NCI-H1417 (cell line): ENCODE results near the gene SRGAP3.

Source experiments
- DNase-seq, 3 experiments: peaks; one replicate each; lab custom pipeline; 2025; lab: John Stamatoyannopoulos, UW

Gene SRGAP3

DNA sequence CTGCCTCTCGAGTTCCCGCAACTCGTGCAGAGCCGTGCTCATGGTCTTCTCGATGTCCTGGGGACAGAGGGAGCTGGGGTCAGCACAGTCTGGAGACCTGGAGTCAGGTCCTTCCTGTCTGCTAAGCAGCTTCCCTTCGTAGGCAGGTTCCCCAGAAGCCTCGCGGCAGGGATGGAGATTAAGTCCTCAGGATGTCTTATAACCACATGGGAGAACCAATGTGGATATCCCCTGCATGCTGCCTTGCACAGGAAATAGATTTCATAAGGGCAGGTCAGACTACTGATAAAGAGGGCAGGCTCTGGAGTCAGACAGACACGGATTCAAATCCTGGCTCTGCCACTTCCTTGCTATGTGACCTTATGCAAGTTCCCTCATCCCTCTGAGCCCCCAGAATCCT, 263.6 kb downstream of the SRGAP3 start:
- no peak for DNase-seq

DNA sequence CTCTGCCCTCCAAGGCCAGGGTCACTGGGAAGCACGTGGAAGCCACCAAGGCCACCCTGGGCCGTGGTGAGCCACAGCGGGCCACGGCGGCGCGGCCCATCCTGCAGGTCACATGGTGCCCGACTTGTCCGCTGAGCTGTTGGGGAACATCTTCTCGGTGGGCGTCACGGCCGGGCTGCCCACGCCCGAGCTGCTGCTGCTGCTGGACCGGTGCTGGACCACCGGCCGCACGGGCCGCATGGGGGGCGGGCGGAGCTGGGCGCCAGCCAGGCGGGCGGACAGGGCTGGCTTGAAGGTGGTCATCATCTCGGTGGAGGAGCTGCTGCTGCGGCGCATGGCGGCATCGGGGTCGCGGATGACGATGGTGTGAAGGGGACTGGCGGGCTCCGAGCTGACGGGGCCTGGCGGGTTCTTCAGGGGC, 264.0 kb downstream of the SRGAP3 start:
- DNase-seq: no peak

DNA sequence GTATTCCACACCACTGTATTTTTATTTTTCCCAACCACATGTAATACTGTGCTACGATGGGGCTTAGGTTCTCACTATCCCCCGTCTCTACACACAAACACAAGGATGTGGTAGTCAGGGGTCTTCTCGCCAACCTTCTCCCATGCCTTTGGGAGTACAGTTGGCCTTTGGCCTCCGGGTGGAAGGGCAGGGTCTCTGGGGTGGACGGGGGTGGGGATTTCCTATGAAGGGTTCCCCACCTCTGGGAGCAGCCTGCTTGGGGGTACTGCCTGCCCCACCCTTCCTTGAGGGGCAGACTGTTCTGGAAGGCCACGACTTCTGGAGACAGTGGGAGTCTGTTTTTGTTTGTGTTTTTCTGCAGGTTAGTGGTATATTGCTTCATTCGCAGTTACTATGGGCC, 264.9 kb downstream of the SRGAP3 start:
- DNase-seq: no peak

DNA sequence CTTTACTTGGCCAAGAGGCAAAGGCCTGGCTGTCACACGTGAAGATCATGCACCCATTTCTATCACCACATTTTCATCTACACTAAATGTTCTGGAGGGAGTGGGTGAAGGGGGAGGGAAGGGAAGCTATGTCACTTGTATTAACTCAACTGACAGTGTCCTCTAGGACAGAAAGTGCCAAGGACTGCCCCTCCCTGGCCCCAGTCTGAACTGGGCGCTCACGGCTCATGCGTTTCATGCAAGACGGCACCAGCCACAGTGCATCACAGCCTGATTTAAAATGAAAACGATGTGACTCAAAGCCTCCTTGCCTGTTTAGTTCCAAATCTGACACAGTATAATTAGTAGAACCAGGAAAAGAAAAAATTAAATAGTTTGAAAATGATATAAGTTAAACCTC, 265.4 kb downstream of the SRGAP3 start:
- DNase-seq: no peak

DNA sequence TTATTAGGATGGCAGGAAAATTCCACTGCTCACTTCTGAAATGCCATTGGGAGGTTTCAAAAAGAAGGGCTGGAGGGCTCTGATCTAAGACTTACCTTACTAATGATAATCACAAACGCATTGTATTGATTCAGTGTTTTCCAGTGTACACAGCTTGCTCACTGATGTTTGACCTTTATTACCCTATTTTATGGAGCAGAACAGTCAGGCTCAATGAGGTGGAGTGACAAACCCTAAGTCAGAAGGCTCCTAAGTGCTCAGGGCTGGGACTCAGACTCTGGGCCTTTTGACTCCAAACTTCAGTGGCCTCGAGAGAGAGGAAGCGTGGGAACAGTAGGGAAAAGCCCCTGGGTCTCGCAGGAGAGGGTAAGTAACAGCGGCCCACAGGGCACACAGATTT, 265.9 kb downstream of the SRGAP3 start:
- DNase-seq: no peak

DNA sequence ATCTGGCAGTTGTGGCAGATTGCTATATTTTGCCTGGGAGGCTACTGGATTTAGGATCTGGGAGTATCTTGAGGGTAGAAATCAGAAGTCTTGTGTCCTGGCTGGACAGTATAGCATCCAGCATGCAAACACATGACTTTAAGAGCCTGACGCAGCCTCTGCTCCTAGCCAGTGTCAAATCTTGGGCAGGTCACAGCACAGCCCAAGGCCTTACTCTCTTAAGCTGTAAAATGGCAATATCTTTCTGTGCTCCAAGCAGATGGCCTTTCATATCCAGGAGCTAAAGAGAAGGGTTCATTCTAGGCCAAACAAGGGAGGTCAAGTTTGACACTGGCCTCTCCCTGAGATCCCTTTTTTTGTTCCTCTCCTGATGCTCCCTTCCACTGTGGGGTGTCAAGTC, 266.4 kb downstream of the SRGAP3 start:
- DNase-seq: no peak

DNA sequence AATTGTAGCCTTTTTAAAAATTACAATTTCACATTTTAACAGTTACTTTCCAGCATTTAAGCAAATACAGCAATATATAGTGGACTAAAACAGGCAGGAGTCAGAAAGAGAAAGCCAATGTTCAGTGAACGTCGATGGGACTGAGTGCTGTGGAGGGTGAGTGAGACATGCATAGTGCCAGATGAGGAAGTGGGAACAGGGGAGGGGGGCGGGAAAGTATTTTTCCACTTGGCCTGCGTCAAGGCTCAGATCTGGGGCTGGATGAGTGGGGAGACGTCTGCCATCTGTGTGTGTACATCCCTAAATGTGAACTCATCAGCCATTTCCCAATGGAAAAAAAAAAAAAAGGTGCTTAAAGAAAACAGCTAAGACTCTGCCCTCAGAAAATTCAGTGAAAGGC, 266.9 kb downstream of the SRGAP3 start:
- DNase-seq: no peak

DNA sequence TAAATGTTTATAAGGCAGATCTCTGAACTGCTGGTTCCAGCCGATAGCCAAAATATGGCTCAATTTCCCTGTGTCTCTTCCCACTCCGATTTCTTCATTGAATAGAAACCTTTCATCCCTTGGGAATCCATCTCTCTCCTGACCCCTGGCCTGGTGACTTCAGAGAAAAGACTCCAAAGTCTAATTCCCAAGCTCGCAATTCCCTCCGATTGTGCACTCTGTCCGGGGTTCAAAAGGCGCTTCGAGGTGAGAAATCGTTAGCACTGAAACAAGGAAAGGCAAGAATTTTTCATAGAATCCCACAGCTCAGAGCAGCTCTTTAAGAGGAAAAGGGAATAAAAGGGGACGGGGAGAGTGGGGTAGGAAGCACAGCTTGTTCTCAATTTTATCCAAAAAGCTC, 267.7 kb downstream of the SRGAP3 start:
- DNase-seq: no peak

DNA sequence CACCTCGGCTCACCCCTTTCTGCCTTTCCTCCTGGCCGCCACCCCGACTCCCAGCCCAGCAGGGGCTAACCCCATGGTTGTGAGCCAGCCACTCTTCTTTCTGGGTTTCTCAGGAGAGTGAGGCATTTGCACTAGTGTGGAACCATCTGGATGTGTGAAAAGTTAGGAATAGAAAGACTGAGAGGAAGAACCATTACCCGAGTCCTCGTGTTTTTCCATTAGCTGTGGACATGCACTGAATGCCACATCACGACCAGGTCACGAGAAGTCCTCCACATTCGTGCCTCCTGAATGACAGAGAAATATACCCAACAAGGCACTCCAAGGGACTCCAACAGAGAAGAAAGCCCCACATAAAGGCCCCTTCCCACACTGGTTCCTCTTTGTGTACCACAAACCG, 268.1 kb downstream of the SRGAP3 start:
- DNase-seq: no peak

DNA sequence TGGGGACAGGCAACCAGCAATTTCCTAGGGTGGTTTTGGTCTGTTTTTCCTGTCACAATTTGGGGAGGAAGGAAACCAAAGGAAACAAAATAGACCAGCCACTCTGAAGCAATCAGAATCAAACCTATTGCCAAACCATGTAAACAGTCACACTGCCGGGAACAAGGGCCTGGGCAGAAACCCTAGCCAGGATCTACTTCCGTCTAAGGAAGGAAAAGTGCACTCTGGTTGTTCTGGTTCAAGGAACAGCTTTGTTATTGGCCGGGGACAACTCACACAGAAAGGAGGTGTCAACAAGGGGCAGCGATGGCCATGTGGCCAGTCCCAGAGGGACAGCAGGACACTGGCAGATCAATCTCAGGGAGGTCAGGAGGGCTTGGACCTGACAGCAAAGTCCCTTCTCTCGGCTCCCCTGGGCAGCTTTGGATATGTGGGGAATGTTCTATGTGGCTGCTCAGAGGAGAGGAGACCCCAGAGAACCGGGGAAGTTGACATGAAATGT, 268.6 kb downstream of the SRGAP3 start:
- no peak for DNase-seq

DNA sequence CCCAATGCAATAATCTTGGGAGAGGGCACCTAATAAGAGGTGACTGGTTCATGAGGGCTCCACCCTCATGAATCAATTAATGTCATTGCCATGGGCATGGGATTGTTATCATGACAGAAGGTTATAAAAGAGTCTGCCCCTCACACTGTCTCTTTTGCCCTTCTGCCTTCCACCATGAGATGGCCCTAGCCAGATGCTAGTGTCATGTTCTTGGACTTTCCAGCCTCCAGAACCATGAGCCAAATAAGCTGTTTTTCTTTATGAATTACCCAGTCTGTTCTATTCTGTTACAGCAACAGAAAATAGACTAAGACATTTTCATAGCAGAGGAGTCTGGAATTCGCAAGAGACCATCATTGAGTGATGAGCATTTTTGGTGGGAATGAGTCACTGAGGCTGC, 270.2 kb downstream of the SRGAP3 start:
- no peak for DNase-seq

DNA sequence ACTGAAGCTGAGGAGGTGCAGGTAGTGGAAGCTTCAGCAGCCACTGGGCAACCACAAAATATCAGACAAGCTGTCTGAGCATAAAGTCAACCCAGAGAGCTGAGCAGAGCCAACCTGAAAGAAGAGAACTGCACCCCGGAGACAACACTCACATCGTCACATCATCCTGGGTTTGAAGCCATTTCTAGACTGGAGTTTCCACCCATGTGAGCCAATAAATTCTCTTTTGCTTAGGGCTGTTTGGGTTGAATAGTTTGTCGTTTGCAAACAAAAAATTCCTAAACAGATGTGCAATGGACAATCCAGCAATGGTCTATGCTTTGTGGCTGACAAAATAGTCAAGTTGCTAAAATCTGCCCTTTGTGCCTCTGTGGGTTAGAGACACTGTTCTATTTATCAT, 270.9 kb downstream of the SRGAP3 start:
- no peak for DNase-seq

DNA sequence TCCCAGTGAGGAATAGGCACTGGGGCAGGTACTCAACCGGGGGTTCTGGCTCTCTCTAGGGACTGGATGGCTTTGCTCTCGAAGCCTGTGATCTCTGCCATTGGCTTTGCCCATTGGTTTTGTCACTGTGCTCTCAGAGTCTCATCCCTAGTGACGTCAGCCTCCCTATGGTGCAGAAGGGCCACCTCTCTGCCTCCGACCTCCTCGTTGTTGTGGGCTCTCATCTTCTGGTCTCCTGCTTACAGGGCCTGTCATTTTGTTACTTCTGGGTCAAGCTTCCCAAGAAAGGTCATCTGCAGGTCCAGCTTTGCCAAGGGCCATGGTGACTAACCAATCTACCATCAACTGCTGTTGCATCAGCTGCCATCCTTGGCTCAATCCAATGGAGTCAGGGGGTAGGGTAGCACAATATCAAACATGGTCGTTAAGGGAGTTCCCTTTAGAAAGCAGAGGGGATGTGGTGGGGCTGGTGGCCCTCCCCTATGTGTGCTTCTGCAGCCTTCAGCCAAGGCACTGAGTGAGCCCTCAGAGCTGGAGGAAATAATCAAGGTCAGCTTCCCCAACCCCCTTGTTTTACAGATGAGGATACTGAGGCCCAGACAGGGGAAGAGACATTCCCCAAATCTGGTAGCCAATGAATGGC, 272.8 kb downstream of the SRGAP3 start:
- DNase-seq: no peak

DNA sequence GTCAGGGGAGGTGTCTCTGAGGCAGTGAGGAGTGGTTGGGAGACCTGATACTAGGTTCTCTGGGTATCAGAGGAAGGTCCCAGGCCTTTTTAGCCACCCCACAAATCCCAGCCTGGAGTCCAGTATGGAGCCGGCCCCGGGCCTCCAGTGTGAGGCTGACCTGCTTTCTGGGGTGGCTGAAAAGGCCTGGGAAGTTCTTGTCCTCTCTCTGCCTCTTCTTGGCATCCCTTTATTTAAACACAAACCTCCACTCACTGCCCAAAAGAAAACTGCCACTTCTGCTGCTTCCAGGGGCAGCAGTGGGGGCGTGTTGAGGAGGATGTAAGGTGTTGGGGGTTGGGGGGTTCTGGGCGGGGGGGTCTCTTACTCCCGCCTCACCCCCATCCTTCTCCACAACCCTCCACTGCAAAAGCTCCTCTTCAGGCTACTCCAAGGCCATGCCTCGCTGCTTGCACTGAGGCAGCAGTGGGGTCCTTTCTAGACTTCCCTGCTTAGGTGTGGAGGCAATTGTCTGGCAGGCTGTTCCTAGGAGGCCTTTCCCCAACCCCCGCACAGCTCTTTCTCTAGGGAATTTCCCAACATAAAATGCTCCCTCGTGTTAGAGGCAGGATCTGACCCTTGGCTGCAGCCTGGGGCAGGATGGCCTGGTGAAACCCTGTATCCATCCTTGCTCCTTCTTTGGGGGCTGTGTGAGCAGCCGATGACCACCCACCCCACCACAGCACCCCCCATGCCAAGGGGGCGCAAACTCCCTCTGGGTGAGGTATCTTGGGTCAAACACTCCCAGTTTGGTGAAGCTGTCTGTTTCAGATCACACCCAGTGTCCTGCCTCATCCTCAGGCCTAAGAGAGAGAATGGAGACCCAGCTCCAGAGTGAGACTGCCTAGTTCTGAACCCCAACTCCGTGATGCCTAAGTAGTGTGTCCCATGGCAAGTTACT, 274.1 kb downstream of the SRGAP3 start:
- no peak for DNase-seq

DNA sequence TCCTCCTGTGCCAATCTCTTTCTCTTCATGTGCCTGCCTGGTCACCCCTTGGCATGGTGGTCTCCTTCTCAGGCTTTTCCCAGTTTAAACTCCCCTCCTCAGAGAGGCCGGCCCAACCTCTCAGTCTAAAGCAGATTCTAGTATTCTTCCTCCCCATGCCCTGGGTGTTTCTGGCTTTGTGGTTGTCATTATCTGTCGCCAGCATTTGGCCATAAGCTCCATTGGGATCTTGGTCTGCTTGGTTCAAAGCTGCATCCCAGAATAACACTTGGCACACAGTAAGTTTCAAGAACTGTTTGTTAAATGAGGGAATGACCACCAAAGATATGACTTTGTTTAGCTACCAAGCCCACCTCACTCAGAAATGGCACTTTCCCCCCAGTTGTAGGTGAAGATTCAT, 275.0 kb downstream of the SRGAP3 start:
- no peak for DNase-seq

DNA sequence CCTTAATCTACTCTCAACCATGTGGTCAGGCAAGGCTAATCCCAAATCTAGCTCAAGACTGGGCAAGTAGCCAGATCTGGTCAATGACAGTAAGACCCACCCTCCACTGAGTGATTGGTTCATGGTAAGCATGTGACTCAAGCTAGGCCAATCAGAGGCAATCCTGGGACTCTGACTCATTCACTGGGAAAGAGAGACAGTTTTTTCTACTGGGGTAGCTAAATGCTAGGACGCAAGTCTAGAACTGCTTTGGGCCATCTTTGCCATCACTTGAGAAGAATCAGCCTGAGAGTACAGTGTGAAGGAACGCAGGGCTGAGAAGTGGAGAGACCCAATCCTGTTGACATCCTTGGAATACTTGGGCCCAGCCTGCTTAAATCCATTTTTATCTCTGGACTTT, 276.8 kb downstream of the SRGAP3 start:
- DNase-seq: peak in 1 of 3 experiments; percentile 3

DNA sequence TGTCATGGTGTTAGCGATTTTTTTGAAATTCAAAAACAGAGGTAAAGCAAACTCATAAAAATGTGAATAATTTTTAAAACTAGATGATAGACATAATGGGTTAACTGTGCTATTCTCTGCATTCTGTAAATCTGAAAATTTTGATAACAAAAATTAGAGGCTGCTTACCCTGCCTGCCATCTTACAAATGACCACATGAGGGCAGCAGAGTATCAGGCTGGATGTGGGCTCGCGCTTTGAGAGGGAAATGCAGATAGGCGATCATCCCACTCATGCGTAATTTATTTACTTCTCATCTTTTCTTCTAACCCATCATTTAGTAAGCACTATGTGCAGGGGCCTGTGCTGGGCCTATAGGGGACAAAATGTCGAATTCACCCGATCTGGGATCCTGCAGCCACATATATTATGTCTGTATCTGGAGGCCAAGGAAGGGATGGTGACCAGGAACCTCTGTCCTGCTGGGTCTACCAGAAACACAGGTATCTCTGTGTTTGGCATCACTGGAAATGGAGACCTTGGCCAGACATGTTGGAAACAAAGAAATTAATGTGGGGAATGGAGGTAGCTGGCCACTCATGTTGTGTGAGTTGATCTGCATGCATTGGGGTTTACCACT, 278.4 kb downstream of the SRGAP3 start:
- peak; percentile 48 to 79 (median 54) for DNase-seq

DNA sequence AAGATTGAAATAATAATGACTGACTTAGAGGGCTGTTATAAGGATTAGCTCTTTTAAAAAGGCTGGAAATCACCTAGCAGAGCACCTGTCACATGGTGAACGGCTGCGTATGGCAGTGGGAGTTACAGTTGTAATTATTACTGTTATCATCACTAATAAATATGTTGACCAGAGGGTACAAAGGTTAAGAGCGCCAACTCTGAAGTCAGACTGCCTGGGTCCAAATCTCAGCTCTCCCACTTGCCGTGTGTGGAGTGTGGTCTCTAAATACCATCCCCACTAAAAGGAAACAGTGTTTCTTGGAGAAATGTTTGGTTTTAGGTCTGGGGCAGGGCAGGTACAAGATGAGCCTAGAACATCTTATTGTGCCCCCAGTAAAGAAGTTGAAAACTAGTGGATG, 280.2 kb downstream of the SRGAP3 start:
- no peak for DNase-seq

DNA sequence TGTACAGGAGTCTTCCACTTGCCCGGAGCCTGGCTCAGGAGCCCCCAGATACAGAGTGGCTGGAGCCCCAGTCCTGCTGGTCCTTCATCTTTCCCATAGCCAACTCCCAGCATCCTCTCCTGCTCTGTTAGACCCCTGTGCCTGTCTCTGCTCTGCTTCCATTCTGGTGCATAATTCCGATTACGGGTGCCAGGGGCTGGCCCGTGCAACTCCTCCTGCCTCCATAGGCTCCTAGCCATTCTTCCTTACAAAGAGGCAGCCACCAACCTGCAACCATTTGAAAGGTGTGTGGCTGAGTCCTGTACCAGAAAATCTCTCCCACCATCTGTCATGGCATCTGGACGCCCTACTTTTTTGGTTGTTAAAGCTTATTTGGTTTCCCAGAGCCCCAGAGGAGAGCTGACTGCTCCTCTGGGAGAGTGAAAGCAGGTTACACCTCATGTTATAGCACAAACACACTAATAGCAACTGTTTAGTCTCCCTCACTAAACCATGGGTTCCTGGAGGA, 281.0 kb downstream of the SRGAP3 start:
- no peak for DNase-seq

DNA sequence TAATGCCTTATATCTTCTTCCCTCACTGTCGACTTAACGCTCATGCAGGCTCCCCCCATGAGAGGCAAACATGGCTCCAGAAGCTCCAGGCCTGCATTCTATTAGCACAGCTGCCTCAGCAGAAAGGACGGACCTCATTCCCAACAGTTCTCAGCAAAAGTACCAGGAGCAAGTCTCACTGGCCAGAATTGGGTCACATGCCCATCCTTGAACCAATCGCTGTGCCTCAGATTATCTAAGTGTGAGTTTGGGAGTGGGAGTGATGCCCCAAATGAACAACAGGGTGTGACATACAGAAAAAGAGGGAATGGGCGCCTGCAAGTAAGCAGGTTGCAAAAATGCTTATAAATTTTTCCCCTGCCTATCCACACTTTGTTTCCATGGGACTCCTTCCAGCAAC, 281.9 kb downstream of the SRGAP3 start:
- DNase-seq: no peak

DNA sequence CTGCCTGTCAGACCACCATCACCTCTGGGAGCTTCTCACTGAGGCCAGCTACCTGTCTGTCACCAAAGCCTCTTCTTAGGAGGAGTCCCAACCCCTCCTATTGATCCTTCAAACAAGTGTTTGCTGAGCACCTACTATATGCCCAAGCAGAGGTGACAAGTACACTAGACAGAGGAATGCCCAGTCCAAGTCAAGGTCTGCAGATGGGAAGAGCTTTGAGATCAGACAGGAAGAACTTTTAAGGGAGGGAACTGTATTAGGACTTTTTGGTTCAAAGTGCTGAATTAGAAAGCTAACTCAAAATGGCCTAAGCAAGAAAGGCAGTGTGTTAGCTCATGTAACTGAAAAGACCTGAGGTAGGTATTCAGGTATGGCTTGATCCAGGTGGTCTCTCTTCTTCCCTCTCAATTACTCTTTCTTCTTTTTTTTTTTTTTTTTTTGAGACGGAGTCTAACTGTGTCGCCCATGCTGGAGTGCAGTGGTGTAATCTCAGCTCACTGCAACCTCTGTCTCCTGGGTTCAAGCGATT, 282.6 kb downstream of the SRGAP3 start:
- no peak for DNase-seq

DNA sequence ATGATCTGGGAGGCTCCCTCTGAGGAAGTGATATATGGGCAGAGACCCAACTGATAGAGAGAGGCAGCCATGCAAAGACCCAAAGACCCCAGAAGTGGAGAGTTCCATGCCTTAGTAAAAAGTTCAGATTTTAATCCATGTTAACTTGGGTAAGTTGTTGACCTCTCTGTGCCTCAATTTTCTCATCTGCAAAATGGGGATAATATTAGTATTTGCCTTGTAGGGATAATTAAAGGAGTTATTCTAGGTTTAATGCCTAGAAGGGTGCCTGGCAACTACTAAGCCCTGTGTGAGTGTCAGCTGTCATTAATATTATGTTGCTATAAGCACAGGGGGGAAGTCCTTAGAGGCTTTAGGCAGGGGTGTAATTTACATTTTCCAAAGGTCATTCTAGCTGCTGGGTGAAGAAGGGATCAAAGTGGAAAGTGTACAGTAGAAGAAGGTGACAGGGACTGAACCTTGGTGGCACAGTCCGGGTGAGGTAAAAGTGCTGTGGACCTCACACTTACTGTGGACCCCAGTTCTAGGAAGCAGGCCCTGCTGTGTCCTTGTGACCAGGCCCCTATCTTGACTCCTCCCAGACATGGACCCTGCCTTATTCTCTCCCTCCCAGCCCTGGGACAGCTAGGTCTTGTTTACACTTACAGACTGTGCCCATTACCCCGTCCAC, 283.2 kb downstream of the SRGAP3 start:
- DNase-seq: no peak
